ENCODE measurements around the gene HEG1. TPM values are rescaled to one million over a fixed set of nuclear protein-coding genes. Genes with fewer than 3 reads are reported as not detected.

HEG1 gene
- total RNA-seq, 1 experiment from 2014 or later = 1.2 TPM

DNA sequence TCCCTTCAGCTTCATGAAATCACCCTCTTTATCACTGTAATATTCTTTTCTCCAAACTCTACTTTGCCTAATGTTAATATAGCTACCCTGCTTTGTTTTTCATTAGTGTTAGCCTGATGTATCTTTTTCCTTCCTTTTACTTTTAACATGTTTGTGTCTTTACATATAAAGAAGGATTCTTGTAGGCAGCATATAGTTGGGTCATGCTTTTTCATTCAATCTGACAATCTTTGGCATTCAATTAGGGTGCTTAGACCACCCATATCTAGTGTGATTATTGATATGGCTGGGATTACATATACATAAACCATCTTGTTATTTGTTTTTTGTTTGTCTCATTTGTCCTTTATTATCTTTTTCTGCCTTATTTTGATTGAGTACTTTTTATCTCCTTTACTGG lies 34.9 kb upstream of the HEG1 start:
- BruUV-seq (replicated peaks) = no TSS peak
- H3F3A ChIP-seq (ENCODE audit: low read length, unreplicated experiment) = no peaks in the 10 kb centered on the region
- no peak overlapping the region for H3K4me2 ChIP-seq (ENCODE audit: low read length)
- DNase-seq = no peak
- no peaks in the 10 kb centered on the region for H3K79me2 ChIP-seq (ENCODE audit: low read length)
- no peaks in the 10 kb centered on the region for H3K4me1 ChIP-seq (ENCODE audit: insufficient read depth, low read length)
- ATAC-seq = no peak
- H2AFZ ChIP-seq (ENCODE audit: low read length) = no peak overlapping the region
- CTCF ChIA-PET = no interaction called here
- no peak overlapping the region for H3K9ac ChIP-seq (ENCODE audit: low read length)
- H3K27ac ChIP-seq (ENCODE audit: low read length) = no peak overlapping the region
- TF ChIP-seq, protein P1, sequence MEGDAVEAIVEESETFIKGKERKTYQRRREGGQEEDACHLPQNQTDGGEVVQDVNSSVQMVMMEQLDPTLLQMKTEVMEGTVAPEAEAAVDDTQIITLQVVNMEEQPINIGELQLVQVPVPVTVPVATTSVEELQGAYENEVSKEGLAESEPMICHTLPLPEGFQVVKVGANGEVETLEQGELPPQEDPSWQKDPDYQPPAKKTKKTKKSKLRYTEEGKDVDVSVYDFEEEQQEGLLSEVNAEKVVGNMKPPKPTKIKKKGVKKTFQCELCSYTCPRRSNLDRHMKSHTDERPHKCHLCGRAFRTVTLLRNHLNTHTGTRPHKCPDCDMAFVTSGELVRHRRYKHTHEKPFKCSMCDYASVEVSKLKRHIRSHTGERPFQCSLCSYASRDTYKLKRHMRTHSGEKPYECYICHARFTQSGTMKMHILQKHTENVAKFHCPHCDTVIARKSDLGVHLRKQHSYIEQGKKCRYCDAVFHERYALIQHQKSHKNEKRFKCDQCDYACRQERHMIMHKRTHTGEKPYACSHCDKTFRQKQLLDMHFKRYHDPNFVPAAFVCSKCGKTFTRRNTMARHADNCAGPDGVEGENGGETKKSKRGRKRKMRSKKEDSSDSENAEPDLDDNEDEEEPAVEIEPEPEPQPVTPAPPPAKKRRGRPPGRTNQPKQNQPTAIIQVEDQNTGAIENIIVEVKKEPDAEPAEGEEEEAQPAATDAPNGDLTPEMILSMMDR (conservative IDR thresholded peaks at IDR 0.05; ENCODE audit: low read depth, low read length) = no peak
- TF ChIP-seq EZH2phosphoT487 (IDR thresholded peaks at IDR 0.05; ENCODE audit: borderline replicate concordance, low read length) (no peak), EZH2 (IDR thresholded peaks at IDR 0.05; ENCODE audit: low read length, unreplicated experiment) (no peak)
- no peaks in the 10 kb centered on the region for H3K9me2 ChIP-seq (replicated peaks; ENCODE audit: low read length)
- H3K27me3 ChIP-seq (ENCODE audit: low read length) = no peaks in the 10 kb centered on the region
- POLR2A ChIA-PET (ENCODE audit: unreplicated experiment) = no interaction called here
- H3K4me3 ChIP-seq (ENCODE audit: low read length) = no peak overlapping the region
- no peaks in the 10 kb centered on the region for H4K20me1 ChIP-seq (ENCODE audit: low read length)
- peaks cover 14% of the 10 kb centered on the region for H3K36me3 ChIP-seq (ENCODE audit: low read depth, low read length)
- H3K9me3 ChIP-seq (ENCODE audit: low read length) = no peaks in the 10 kb centered on the region
- intact Hi-C loops (cut with micrococcal nuclease) = no loop called here

DNA sequence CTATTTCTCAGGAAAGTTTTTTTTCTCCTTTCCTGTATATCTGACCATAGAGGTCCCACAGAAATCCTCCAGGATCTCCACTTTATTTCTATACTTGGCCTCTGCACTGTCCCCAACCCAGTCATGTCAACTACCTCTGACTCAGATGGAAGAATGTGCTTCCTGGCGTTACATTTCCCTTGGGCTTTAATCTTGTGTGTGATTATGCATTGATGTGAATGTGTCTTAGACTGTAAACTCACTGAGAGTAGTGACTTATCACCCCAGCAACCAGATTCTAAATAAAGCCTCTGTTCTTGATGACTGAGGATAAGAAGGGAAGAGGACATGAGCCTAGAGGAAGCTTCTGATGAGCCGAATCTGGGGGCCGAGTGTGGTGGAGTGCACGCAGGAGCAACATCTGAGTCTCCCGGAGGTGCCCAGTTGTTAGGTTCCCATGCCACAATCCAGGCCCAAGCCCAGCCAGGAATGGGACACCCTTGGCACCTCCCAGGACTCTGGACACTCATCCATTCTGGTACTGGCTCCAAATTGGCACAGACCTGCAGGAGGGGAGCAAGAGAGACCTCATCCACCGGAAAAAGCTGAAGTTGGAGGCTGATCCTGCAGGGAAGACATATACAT lies 32.1 kb upstream of the HEG1 start:
- ChIA-PET CTCF (no interaction called here), POLR2A (ENCODE audit: unreplicated experiment) (no interaction called here)
- intact Hi-C loops (cut with micrococcal nuclease) = no loop called here
- H3K4me1 ChIP-seq (ENCODE audit: insufficient read depth, low read length) = no peaks in the 10 kb centered on the region
- no peaks in the 10 kb centered on the region for H3K9me3 ChIP-seq (ENCODE audit: low read length)
- H3K4me3 ChIP-seq (ENCODE audit: low read length) = no peak overlapping the region
- peaks cover 14% of the 10 kb centered on the region for H3K36me3 ChIP-seq (ENCODE audit: low read depth, low read length)
- H3F3A ChIP-seq (ENCODE audit: low read length, unreplicated experiment) = no peaks in the 10 kb centered on the region
- H4K20me1 ChIP-seq (ENCODE audit: low read length) = no peaks in the 10 kb centered on the region
- no peaks in the 10 kb centered on the region for H3K27me3 ChIP-seq (ENCODE audit: low read length)
- no peak overlapping the region for H2AFZ ChIP-seq (ENCODE audit: low read length)
- DNase-seq (peak; percentile 30), ATAC-seq (no peak; the same call in 1 of the 2 replicates)
- H3K79me2 ChIP-seq (ENCODE audit: low read length) = no peaks in the 10 kb centered on the region
- H3K9me2 ChIP-seq (replicated peaks; ENCODE audit: low read length) = no peaks in the 10 kb centered on the region
- no peak overlapping the region for H3K9ac ChIP-seq (ENCODE audit: low read length)
- BruUV-seq (replicated peaks) = no TSS peak
- TF ChIP-seq EZH2phosphoT487 (IDR thresholded peaks at IDR 0.05; ENCODE audit: borderline replicate concordance, low read length) (no peak), EZH2 (IDR thresholded peaks at IDR 0.05; ENCODE audit: low read length, unreplicated experiment) (no peak)
- no peak overlapping the region for H3K4me2 ChIP-seq (ENCODE audit: low read length)
- H3K27ac ChIP-seq (ENCODE audit: low read length) = no peak overlapping the region

DNA sequence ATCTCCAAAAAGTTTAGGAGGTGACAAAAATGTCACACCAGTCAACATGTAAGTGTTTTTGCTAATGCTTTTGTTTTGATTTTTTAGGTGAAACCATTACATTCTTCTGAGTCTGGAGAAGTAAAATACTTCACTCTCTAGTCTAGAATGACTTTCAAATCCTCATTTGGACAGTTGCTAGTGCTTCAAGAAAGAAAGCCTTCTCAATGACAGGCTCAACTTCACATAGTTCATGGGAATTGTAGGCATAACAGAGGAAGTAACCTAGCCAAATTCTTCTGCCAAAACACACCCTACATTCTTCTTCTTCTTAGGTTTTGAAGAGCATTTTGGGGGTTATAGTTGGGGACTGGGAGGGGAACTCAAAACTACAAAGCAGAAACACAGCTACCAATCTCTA lies 29.4 kb upstream of the HEG1 start:
- no peak for ATAC-seq
- no peaks in the 10 kb centered on the region for H3K27me3 ChIP-seq (ENCODE audit: low read length)
- no peaks in the 10 kb centered on the region for H4K20me1 ChIP-seq (ENCODE audit: low read length)
- no peaks in the 10 kb centered on the region for H3K79me2 ChIP-seq (ENCODE audit: low read length)
- POLR2A ChIA-PET (ENCODE audit: unreplicated experiment) = no interaction called here
- H2AFZ ChIP-seq (ENCODE audit: low read length) = no peak overlapping the region
- H3K27ac ChIP-seq (ENCODE audit: low read length) = no peak overlapping the region
- BruUV-seq (replicated peaks) = no TSS peak
- no peak for DNase-seq
- no peaks in the 10 kb centered on the region for H3F3A ChIP-seq (ENCODE audit: low read length, unreplicated experiment)
- peaks cover 2% of the 10 kb centered on the region; the same call in 1 of the 2 replicates for H3K4me1 ChIP-seq (ENCODE audit: insufficient read depth, low read length)
- no peaks in the 10 kb centered on the region for H3K9me2 ChIP-seq (replicated peaks; ENCODE audit: low read length)
- H3K4me2 ChIP-seq (ENCODE audit: low read length) = no peak overlapping the region
- no peak overlapping the region for H3K4me3 ChIP-seq (ENCODE audit: low read length)
- CTCF ChIA-PET = no interaction called here
- intact Hi-C loops (cut with micrococcal nuclease) = no loop called here
- H3K9ac ChIP-seq (ENCODE audit: low read length) = no peak overlapping the region
- H3K9me3 ChIP-seq (ENCODE audit: low read length) = no peaks in the 10 kb centered on the region
- TF ChIP-seq EZH2phosphoT487 (IDR thresholded peaks at IDR 0.05; ENCODE audit: borderline replicate concordance, low read length) = no peak
- no peak for TF ChIP-seq EZH2 (IDR thresholded peaks at IDR 0.05; ENCODE audit: low read length, unreplicated experiment)
- TF ChIP-seq, protein P1 (conservative IDR thresholded peaks at IDR 0.05; ENCODE audit: low read depth, low read length) = no peak
- no peaks in the 10 kb centered on the region for H3K36me3 ChIP-seq (ENCODE audit: low read depth, low read length)
